DMS114 treated with DMSO at 0.1 percent for 48 hours (cell line): ENCODE data around the gene FHIT.

Source experiments
- DNase-seq: peaks from one replicate; lab custom pipeline; 2025; ENCODE audit not compliant: unreplicated experiment; lab: John Stamatoyannopoulos, UW

FHIT gene

GRCh38 chr3:59714066-59714465, 1537.2 kb downstream of the FHIT start:
- no peak for DNase-seq

GRCh38 chr3:59710554-59710953, 1540.7 kb downstream of the FHIT start:
- DNase-seq: no peak

- DNase-seq: no peak
Measured at GRCh38 chr3:59709702-59710553, 1541.3 kb downstream of the FHIT start.

GRCh38 chr3:59708202-59708601, 1543.0 kb downstream of the FHIT start:
- no peak for DNase-seq

- no peak for DNase-seq
Measured at GRCh38 chr3:59704292-59704691, 1547.0 kb downstream of the FHIT start.

- no peak for DNase-seq
Measured at GRCh38 chr3:59699648-59700320, 1551.5 kb downstream of the FHIT start.
